GM23248 (cell line): ENCODE measurements around the gene SYCE3. TPM values are rescaled to one million over a fixed set of nuclear protein-coding genes. Genes with fewer than 3 reads are reported as not detected.
"Not testable (repeated sequence)": the region's sequence is repeated elsewhere in the genome, so short reads cannot be mapped to it uniquely, and the experiment has no call there.

Source experiments
- DNase-seq: peaks from one replicate; pipeline ENCODE4 v3.0.0-alpha.2; 2015
- H2AFZ ChIP-seq: fragments of 200-600 bp; sonication (generic); 2 replicates; pipeline ENCODE4 v1.6.1; 2016; ENCODE audit warnings: antibody characterized with exemption
- H3F3A ChIP-seq: fragments of 200-600 bp; sonication (generic); 2 replicates; pipeline ENCODE4 v1.6.1; 2016; ENCODE audit warnings: mild to moderate bottlenecking, antibody characterized with exemption, mixed run types; ENCODE audit not compliant: insufficient read depth
- H3K27ac ChIP-seq: fragments of 200-600 bp; sonication (generic); 2 replicates; pipeline ENCODE4 v1.5.1; 2016; ENCODE audit warnings: mild to moderate bottlenecking
- H3K27me3 ChIP-seq: fragments of 200-600 bp; sonication (generic); replicated peaks from 2 replicates; pipeline ENCODE4 v1.6.1; 2016; ENCODE audit warnings: mild to moderate bottlenecking; ENCODE audit not compliant: insufficient read depth
- H3K36me3 ChIP-seq: fragments of 200-600 bp; sonication (generic); 2 replicates; pipeline ENCODE4 v1.6.1; 2016; ENCODE audit warnings: low read depth, mild to moderate bottlenecking
- H3K4me1 ChIP-seq: fragments of 200-600 bp; sonication (generic); 2 replicates; pipeline ENCODE4 v1.6.1; 2016; ENCODE audit warnings: mild to moderate bottlenecking; ENCODE audit not compliant: insufficient read depth
- H3K4me2 ChIP-seq: fragments of 200-600 bp; sonication (generic); one replicate; pipeline ENCODE4 v1.6.1; 2016; ENCODE audit warnings: mild to moderate bottlenecking; ENCODE audit not compliant: unreplicated experiment
- H3K4me3 ChIP-seq: fragments of 200-600 bp; sonication (generic); 2 replicates; pipeline ENCODE4 v1.5.1; 2016; ENCODE audit warnings: mild to moderate bottlenecking
- H3K79me2 ChIP-seq: fragments of 200-600 bp; sonication (generic); 2 replicates; pipeline ENCODE4 v1.6.1; 2016; ENCODE audit warnings: mild to moderate bottlenecking; ENCODE audit not compliant: insufficient read depth
- H3K9ac ChIP-seq: fragments of 200-600 bp; sonication (generic); 2 replicates; pipeline ENCODE4 v1.6.1; 2016; ENCODE audit warnings: mild to moderate bottlenecking
- H3K9me2 ChIP-seq: fragments of 200-600 bp; sonication (generic); 2 replicates; pipeline ENCODE4 v1.6.1; 2016; ENCODE audit warnings: mixed run types, mild to moderate bottlenecking, moderate library complexity; ENCODE audit not compliant: insufficient read depth
- H3K9me3 ChIP-seq: fragments of 200-600 bp; sonication (generic); one replicate; pipeline ENCODE4 v1.6.1; 2017; ENCODE audit warnings: low read depth
- H4K20me1 ChIP-seq: fragments of 200-600 bp; sonication (generic); 2 replicates; pipeline ENCODE4 v1.6.0; 2016; ENCODE audit not compliant: insufficient read depth
- EZH2 ChIP-seq: fragments of 200-600 bp; sonication (generic); IDR thresholded peaks from 2 replicates; pipeline ENCODE4 v1.6.1; 2018; ENCODE audit warnings: antibody characterized with exemption, mild to moderate bottlenecking; ENCODE audit not compliant: insufficient read depth, poor library complexity, severe bottlenecking
- EZH2phosphoT487 ChIP-seq: fragments of 200-600 bp; sonication (generic); IDR thresholded peaks from 2 replicates; pipeline ENCODE4 v1.6.1; 2018; ENCODE audit warnings: antibody characterized with exemption, moderate library complexity, mild to moderate bottlenecking, low read depth; ENCODE audit not compliant: insufficient read depth
- WGBS, 2 experiments: methylation state at CpG; one replicate each; pipeline ENCODE4 v1.1.6; 2015 to 2017; ENCODE audit warnings: low lambda C conversion rate in 2 of 2, low coverage in 1 of 2; ENCODE audit errors: missing lambda C conversion rate in 2 of 2; 5-methylcytosine and 5-hydroxymethylcytosine counted together
- in situ Hi-C: fragments of 300-500 bp; cut with MboI; formaldehyde crosslinking; loops from 2 replicates; pipeline ENCODE4 v1.15.0; 2020
- polyA plus RNA-seq: library from polyadenylated mRNA; unstranded; fragments of >200 nt; fragmentation: Nextera tagmentation; extraction: Ambion mirVana; gene quantifications from 2 replicates; pipeline ENCODE4 v1.2.1, GENCODE V29; 2016
- total RNA-seq: library from RNA; depleted of rRNA; stranded (reverse); fragments of >200 nt; shearing (Covaris generic); gene quantifications from 2 replicates; pipeline ENCODE4 v1.2.3, GENCODE V29; 2014

SYCE3 gene
- total and polyA plus RNA-seq, 2 experiments from 2014 or later, result 0.80 TPM; not detected in 1

GRCh38 chr22:50610041-50610451, 47.3 kb upstream of the SYCE3 start:
- Histone ChIP-seq H3K4me2 (no peak overlapping the region), H3K4me1 (no peaks in the 10 kb centered on the region), H3F3A (no peaks in the 10 kb centered on the region), H3K79me2 (no peaks in the 10 kb centered on the region), H3K9me2 (no peaks in the 10 kb centered on the region), H3K27me3 (no peaks in the 10 kb centered on the region; the same call in 1 of the 2 replicates), H3K9me3 (no peaks in the 10 kb centered on the region), H4K20me1 (no peaks in the 10 kb centered on the region), H3K36me3 (no peaks in the 10 kb centered on the region), H3K27ac (no peak overlapping the region), H3K4me3 (no peak overlapping the region), H3K9ac (no peak overlapping the region), H2AFZ (no peak overlapping the region)
- TF ChIP-seq EZH2, result no peak
- WGBS, 2 experiments, result 84 to 86% methylated on average over 9 to 11 of the region's 11 CpGs
- in situ Hi-C loops, result no loop called here
- DNase-seq, result no peak

GRCh38 chr22:50609599-50609998, 46.9 kb upstream of the SYCE3 start:
- WGBS, 2 experiments, result 54% methylated on average over 10 to 11 of the region's 12 CpGs
- in situ Hi-C loops, result no loop called here
- Histone ChIP-seq H3K27ac (no peak overlapping the region), H3K9me3 (no peaks in the 10 kb centered on the region), H2AFZ (no peak overlapping the region), H3K4me2 (no peak overlapping the region), H3K79me2 (no peaks in the 10 kb centered on the region), H3K27me3 (no peaks in the 10 kb centered on the region; the same call in 1 of the 2 replicates), H3K9me2 (no peaks in the 10 kb centered on the region), H3K4me1 (no peaks in the 10 kb centered on the region), H4K20me1 (no peaks in the 10 kb centered on the region), H3K36me3 (no peaks in the 10 kb centered on the region), H3K9ac (no peak overlapping the region), H3K4me3 (no peak overlapping the region), H3F3A (no peaks in the 10 kb centered on the region)
- DNase-seq, result no peak
- no peak for TF ChIP-seq EZH2
- no peak for TF ChIP-seq EZH2phosphoT487

GRCh38 chr22:50608996-50609395, 46.3 kb upstream of the SYCE3 start:
- no peak overlapping the region for H3K9ac ChIP-seq
- TF ChIP-seq EZH2 (no peak), EZH2phosphoT487 (no peak)
- WGBS, 2 experiments, result 58 to 67% methylated on average over 10 of the region's 10 CpGs
- no peak overlapping the region for H3K27ac ChIP-seq
- H3K9me2 ChIP-seq, result no peaks in the 10 kb centered on the region
- in situ Hi-C loops, result no loop called here
- DNase-seq, result no peak
- no peak overlapping the region for H3K4me2 ChIP-seq
- no peaks in the 10 kb centered on the region; the same call in none of the 2 replicates for H3K27me3 ChIP-seq
- H4K20me1 ChIP-seq, result no peaks in the 10 kb centered on the region
- H3K36me3 ChIP-seq, result no peaks in the 10 kb centered on the region
- no peak overlapping the region for H3K4me3 ChIP-seq
- no peaks in the 10 kb centered on the region for H3F3A ChIP-seq
- H3K4me1 ChIP-seq, result no peaks in the 10 kb centered on the region
- no peaks in the 10 kb centered on the region for H3K79me2 ChIP-seq
- no peak overlapping the region for H2AFZ ChIP-seq
- H3K9me3 ChIP-seq, result no peaks in the 10 kb centered on the region

GRCh38 chr22:50608058-50608840, 45.5 kb upstream of the SYCE3 start:
- H3K4me3 ChIP-seq, H3K4me1 ChIP-seq, H3K79me2 ChIP-seq, H3K9me2 ChIP-seq, H3K9ac ChIP-seq, H3K27ac ChIP-seq, H2AFZ ChIP-seq, H3F3A ChIP-seq, DNase-seq, H3K4me2 ChIP-seq, H3K9me3 ChIP-seq, H3K27me3 ChIP-seq, H4K20me1 ChIP-seq, H3K36me3 ChIP-seq, in situ Hi-C loops: not testable (repeated sequence)
- WGBS, 2 experiments, result 70 to 74% methylated on average over 17 to 39 of the region's 39 CpGs

GRCh38 chr22:50607659-50608020, 44.9 kb upstream of the SYCE3 start:
- Histone ChIP-seq H2AFZ (no peak overlapping the region), H3K9me2 (no peaks in the 10 kb centered on the region), H3K36me3 (no peaks in the 10 kb centered on the region), H3F3A (no peaks in the 10 kb centered on the region), H3K4me3 (no peak overlapping the region), H3K79me2 (no peaks in the 10 kb centered on the region), H3K27me3 (no peaks in the 10 kb centered on the region; the same call in none of the 2 replicates), H3K9ac (no peak overlapping the region), H3K4me2 (no peak overlapping the region), H3K9me3 (no peaks in the 10 kb centered on the region), H3K27ac (no peak overlapping the region), H3K4me1 (no peaks in the 10 kb centered on the region), H4K20me1 (no peaks in the 10 kb centered on the region)
- WGBS, 2 experiments, result 62 to 69% methylated on average over 6 of the region's 6 CpGs
- in situ Hi-C loops, result no loop called here
- DNase-seq, result no peak
- TF ChIP-seq EZH2phosphoT487 (no peak), EZH2 (no peak)
